ENCODE results near the gene NTMT1. TPM values are rescaled to one million over a fixed set of nuclear protein-coding genes. Genes with fewer than 3 reads are reported as not detected.
A peak's percentile ranks its signal among the peaks of the same experiment; 100 is the strongest.

NTMT1 gene
- total RNA-seq, 2 donors from 2014 or later, result 39.6 to 49.1 TPM

DNA sequence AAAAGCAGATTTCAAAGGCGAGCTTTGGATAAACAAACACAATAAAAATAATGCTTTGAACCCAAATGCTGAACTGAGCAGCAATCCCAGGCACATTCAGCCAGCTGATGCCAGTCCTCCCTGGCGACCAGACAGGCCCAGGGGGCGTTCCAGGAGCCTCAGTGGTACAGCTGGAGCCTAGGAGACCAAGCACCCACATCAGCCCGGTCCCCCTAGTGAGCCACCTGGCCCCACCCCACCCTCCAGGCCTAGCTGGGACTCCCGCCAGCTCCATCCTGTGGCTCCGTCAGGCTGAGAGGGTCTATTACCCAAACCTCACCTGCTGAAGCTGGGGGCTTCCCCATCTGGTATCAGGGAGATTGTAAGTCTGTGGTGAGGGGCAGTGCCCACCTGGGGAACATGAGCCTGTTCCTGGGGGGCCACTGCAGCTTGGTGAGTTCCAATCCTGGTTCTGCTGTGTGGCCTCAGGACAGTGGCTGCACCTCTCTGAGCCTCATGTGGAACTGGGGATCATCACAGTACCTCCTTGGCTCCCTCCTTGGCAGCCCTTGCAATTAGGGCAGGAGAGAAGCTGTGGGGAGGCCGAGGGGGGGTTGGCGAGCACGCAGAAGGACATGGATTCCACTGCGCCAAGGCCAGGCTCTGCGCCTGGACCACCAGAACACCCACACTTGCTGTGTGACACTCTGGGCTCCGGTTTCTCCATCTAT lies 21.8 kb upstream of the NTMT1 start:
- Histone ChIP-seq H3K4me3 (ENCODE audit: low read length) (no peak overlapping the region), H3K27ac (ENCODE audit: low read depth, low read length) (no peak overlapping the region), H3K27me3 (ENCODE audit: control insufficient read depth, insufficient read depth, low read length, poor library complexity, severe bottlenecking) (no peaks in the 10 kb centered on the region), H3K36me3 (ENCODE audit: control insufficient read depth, insufficient read depth, low read length) (no peaks in the 10 kb centered on the region), H3K9ac (ENCODE audit: extremely low read depth, low read length, poor library complexity, severe bottlenecking) (no peak overlapping the region), H3K4me1 (ENCODE audit: control insufficient read depth, insufficient read depth, low read length) (peaks cover 4% of the 10 kb centered on the region), H3K9me3 (ENCODE audit: control insufficient read depth, low read length) (no peaks in the 10 kb centered on the region)
- H3K27ac Mint-ChIP-seq, result peak overlapping the region; percentile 46
- peaks cover 17% of the 10 kb centered on the region for H3K4me1 Mint-ChIP-seq
- H3K36me3 Mint-ChIP-seq (ENCODE audit: low read depth), result no peaks in the 10 kb centered on the region
- WGBS, 2 experiments (ENCODE audit: insufficient coverage in 1 of 2, insufficient read length in 1 of 2), result 87 to 92% methylated on average over 6 to 12 of the region's 12 CpGs
- no peak for DNase-seq
- H3K4me3 Mint-ChIP-seq, result no peak overlapping the region
- no peaks in the 10 kb centered on the region for H3K27me3 Mint-ChIP-seq (ENCODE audit: insufficient read depth)
- TF ChIP-seq, protein P1, sequence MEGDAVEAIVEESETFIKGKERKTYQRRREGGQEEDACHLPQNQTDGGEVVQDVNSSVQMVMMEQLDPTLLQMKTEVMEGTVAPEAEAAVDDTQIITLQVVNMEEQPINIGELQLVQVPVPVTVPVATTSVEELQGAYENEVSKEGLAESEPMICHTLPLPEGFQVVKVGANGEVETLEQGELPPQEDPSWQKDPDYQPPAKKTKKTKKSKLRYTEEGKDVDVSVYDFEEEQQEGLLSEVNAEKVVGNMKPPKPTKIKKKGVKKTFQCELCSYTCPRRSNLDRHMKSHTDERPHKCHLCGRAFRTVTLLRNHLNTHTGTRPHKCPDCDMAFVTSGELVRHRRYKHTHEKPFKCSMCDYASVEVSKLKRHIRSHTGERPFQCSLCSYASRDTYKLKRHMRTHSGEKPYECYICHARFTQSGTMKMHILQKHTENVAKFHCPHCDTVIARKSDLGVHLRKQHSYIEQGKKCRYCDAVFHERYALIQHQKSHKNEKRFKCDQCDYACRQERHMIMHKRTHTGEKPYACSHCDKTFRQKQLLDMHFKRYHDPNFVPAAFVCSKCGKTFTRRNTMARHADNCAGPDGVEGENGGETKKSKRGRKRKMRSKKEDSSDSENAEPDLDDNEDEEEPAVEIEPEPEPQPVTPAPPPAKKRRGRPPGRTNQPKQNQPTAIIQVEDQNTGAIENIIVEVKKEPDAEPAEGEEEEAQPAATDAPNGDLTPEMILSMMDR (conservative IDR thresholded peaks at IDR 0.05), result no peak
- no peaks in the 10 kb centered on the region for H3K9me3 Mint-ChIP-seq

GRCh38 chr9:129604766-129605163 lies 21.2 kb upstream of the NTMT1 start:
- Histone ChIP-seq H3K9me3 (ENCODE audit: control insufficient read depth, low read length) (no peaks in the 10 kb centered on the region), H3K4me3 (ENCODE audit: low read length) (no peak overlapping the region), H3K27ac (ENCODE audit: low read depth, low read length) (no peak overlapping the region), H3K9ac (ENCODE audit: extremely low read depth, low read length, poor library complexity, severe bottlenecking) (no peak overlapping the region), H3K27me3 (ENCODE audit: control insufficient read depth, insufficient read depth, low read length, poor library complexity, severe bottlenecking) (no peaks in the 10 kb centered on the region), H3K36me3 (ENCODE audit: control insufficient read depth, insufficient read depth, low read length) (no peaks in the 10 kb centered on the region), H3K4me1 (ENCODE audit: control insufficient read depth, insufficient read depth, low read length) (peaks cover 4% of the 10 kb centered on the region)
- no peaks in the 10 kb centered on the region for H3K36me3 Mint-ChIP-seq (ENCODE audit: low read depth)
- TF ChIP-seq, protein P1 (conservative IDR thresholded peaks at IDR 0.05), result no peak
- DNase-seq, result no peak
- H3K9me3 Mint-ChIP-seq, result no peaks in the 10 kb centered on the region
- H3K4me1 Mint-ChIP-seq, result peaks cover 18% of the 10 kb centered on the region
- H3K27me3 Mint-ChIP-seq (ENCODE audit: insufficient read depth), result no peaks in the 10 kb centered on the region
- 86 to 91% methylated on average over 5 to 8 of the region's 8 CpGs for WGBS, 2 experiments (ENCODE audit: insufficient coverage in 1 of 2, insufficient read length in 1 of 2)
- H3K4me3 Mint-ChIP-seq, result no peak overlapping the region
- H3K27ac Mint-ChIP-seq, result peak overlapping the region; percentile 46

- H3K4me3 Mint-ChIP-seq, result no peak overlapping the region
Measured at GRCh38 chr9:129606161-129607026, 19.6 kb upstream of the NTMT1 start.

More at GRCh38 chr9:129606161-129607026, 19.6 kb upstream of the NTMT1 start:
- peaks cover 4% of the 10 kb centered on the region for H3K4me1 ChIP-seq (ENCODE audit: control insufficient read depth, insufficient read depth, low read length)
- no peaks in the 10 kb centered on the region for H3K36me3 ChIP-seq (ENCODE audit: control insufficient read depth, insufficient read depth, low read length)
- Mint-ChIP-seq H3K27ac (no peak overlapping the region), H3K27me3 (ENCODE audit: insufficient read depth) (peaks cover under 1% of the 10 kb centered on the region), H3K4me1 (peaks cover 22% of the 10 kb centered on the region), H3K9me3 (no peaks in the 10 kb centered on the region), H3K36me3 (ENCODE audit: low read depth) (no peaks in the 10 kb centered on the region)
- no peaks in the 10 kb centered on the region for H3K27me3 ChIP-seq (ENCODE audit: control insufficient read depth, insufficient read depth, low read length, poor library complexity, severe bottlenecking)
- no peaks in the 10 kb centered on the region for H3K9me3 ChIP-seq (ENCODE audit: control insufficient read depth, low read length)
- no peak overlapping the region for H3K4me3 ChIP-seq (ENCODE audit: low read length)
- TF ChIP-seq, protein P1 (conservative IDR thresholded peaks at IDR 0.05), result no peak
- no peak overlapping the region for H3K27ac ChIP-seq (ENCODE audit: low read depth, low read length)
- no peak for DNase-seq
- H3K9ac ChIP-seq (ENCODE audit: extremely low read depth, low read length, poor library complexity, severe bottlenecking), result no peak overlapping the region
- WGBS, 2 experiments (ENCODE audit: insufficient coverage in 1 of 2, insufficient read length in 1 of 2), result 90 to 91% methylated on average over 12 to 15 of the region's 15 CpGs
